HG03045 (cell line): ENCODE measurements around the gene RSRC1.
"Not testable (repeated sequence)": the region's sequence is repeated elsewhere in the genome, so short reads cannot be mapped to it uniquely, and the experiment has no call there.

Source experiments
- ATAC-seq: cut with Tn5 transposase; IDR thresholded peaks from one replicate; pipeline ENCODE4 v1.9.1; 2021; ENCODE audit warnings: mild to moderate bottlenecking, moderate library complexity; ENCODE audit not compliant: unreplicated experiment

The RSRC1 gene

GRCh38 chr3:158453865-158454264 is 344.0 kb downstream of the RSRC1 start:
- ATAC-seq = no peak

GRCh38 chr3:158455406-158455805 is 345.5 kb downstream of the RSRC1 start:
- ATAC-seq = no peak

GRCh38 chr3:158456114-158456513 is 346.2 kb downstream of the RSRC1 start:
- no peak for ATAC-seq

- ATAC-seq = no peak
These were observed 348.6 kb downstream of the RSRC1 start for GRCh38 chr3:158458464-158458863.

GRCh38 chr3:158460926-158461325 is 351.0 kb downstream of the RSRC1 start:
- ATAC-seq = no peak

GRCh38 chr3:158463556-158463955 is 353.7 kb downstream of the RSRC1 start:
- ATAC-seq = no peak

GRCh38 chr3:158465074-158465473 is 355.2 kb downstream of the RSRC1 start:
- no peak for ATAC-seq

- ATAC-seq = no peak
These were observed 361.2 kb downstream of the RSRC1 start for GRCh38 chr3:158470944-158471638.

GRCh38 chr3:158471639-158472294 is 361.9 kb downstream of the RSRC1 start:
- no peak for ATAC-seq

- ATAC-seq = no peak
These were observed 369.2 kb downstream of the RSRC1 start for GRCh38 chr3:158479051-158479450.

- no peak for ATAC-seq
These were observed 373.9 kb downstream of the RSRC1 start for GRCh38 chr3:158483701-158484235.

GRCh38 chr3:158486200-158486599 is 376.3 kb downstream of the RSRC1 start:
- no peak for ATAC-seq

GRCh38 chr3:158488670-158489069 is 378.8 kb downstream of the RSRC1 start:
- ATAC-seq = no peak

GRCh38 chr3:158489181-158489580 is 379.3 kb downstream of the RSRC1 start:
- no peak for ATAC-seq

GRCh38 chr3:158491968-158492367 is 382.1 kb downstream of the RSRC1 start:
- no peak for ATAC-seq

GRCh38 chr3:158492685-158493084 is 382.8 kb downstream of the RSRC1 start:
- ATAC-seq = no peak

GRCh38 chr3:158493931-158494330 is 384.0 kb downstream of the RSRC1 start:
- no peak for ATAC-seq

GRCh38 chr3:158494673-158495072 is 384.8 kb downstream of the RSRC1 start:
- ATAC-seq = no peak

GRCh38 chr3:158495398-158495902 is 385.6 kb downstream of the RSRC1 start:
- ATAC-seq = not testable (repeated sequence)

- no peak for ATAC-seq
These were observed 395.2 kb downstream of the RSRC1 start for GRCh38 chr3:158505117-158505516.

GRCh38 chr3:158506456-158506855 is 396.6 kb downstream of the RSRC1 start:
- no peak for ATAC-seq

- ATAC-seq = no peak
These were observed 398.6 kb downstream of the RSRC1 start for GRCh38 chr3:158508481-158508880.
